K562 treated with DMSO at 1 percent for 24 hours (cell line): Measurements from ENCODE around the gene FBXO28. TPM values are rescaled to one million over a fixed set of nuclear protein-coding genes. Genes with fewer than 3 reads are reported as not detected.

Experiments used
- total RNA-seq: library from RNA; unstranded; fragments of 300-600 nt; gene quantifications from 2 replicates; pipeline ENCODE4 v1.2.3, GENCODE V29; 2022; ENCODE audit warnings: low read depth; ENCODE audit not compliant: insufficient read depth

Gene FBXO28
- 12.4 and 15.6 TPM in 2 replicates for total RNA-seq

GRCh38 chr1:224113918-224114786 lies at the start of gene FBXO28:
Gene FBXO28 (plus strand): TSS chr1:224114111. CDS start chr1:224114130, 19 bp downstream.

DNA sequence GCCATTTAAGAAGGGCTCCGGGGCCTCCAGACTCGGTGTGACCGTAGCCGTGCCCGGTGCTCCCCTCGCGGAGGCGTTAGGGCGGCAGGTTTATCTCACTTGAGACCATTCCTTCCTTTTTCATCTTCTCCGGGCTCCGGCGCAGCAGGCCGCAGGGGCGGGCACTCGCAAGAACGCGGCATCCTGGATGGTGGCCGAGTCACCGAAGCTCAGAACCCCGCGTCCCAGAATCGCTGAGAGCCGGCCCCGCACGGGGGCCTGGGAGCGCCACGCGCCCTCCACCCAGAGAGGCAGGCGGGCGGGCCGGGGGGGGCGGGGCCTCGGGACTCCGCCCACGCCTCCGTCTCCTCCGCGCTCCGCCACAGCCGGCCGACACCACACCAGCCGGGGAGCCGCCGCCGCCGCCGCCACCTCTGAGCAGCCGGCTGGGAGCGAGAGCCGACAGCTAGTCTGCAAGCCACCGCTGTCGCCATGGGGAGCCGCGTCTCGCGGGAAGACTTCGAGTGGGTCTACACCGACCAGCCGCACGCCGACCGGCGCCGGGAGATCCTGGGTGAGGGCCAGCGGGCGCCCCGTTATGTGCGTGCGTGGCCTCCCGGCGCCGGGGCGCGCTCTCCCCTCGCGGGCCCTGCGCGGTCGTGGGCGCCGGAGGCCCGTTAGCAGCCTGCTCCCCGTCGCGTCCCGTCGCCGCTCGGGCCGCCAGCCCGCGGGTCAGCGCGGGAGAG lies 69.1 kb downstream of the FBXO28 start, which contains the start of gene DEGS1:
TSS of gene DEGS1 (plus strand) at position 375 of the 725 bp plus-strand sequence. CDS start at position 472, 97 bp downstream.

Other genes starting within 250 kb of the FBXO28 start
- 57.0 and 60.0 TPM in 2 replicates for gene DEGS1, start 69.1 kb downstream of the FBXO28 start, total RNA-seq
- gene NVL, start 216.1 kb downstream of the FBXO28 start, total RNA-seq = 23.7 and 29.5 TPM in 2 replicates
- gene CNIH4, start 242.8 kb downstream of the FBXO28 start, total RNA-seq = 37.0 and 40.0 TPM in 2 replicates